ENCODE data around the gene COG5.

Gene COG5

DNA sequence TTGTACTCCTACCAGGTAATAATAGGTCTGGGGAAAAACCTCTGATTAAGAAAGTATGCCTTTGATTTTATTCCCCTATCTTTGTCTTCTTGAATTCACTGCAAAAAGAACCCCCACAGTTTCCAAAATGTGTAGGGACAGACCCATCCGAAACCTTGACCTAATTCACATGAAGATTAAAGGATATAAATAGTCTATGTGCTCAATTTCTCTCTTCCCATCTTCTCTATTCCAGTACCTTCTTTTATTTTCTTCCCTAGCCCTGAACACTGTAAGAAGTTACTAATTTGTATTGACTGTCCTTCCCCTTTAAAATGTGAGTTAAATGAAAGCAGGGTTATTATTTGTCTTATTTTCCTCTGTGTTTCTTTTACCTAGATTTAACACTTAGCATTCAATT, 259.7 kb downstream of the COG5 start:
- H3K4me3 ChIP-seq (ENCODE audit: low read length) = no peak overlapping the region
- no peaks in the 10 kb centered on the region for H3K4me1 ChIP-seq (ENCODE audit: control insufficient read depth, low read length)
- no peaks in the 10 kb centered on the region for H3K9me3 ChIP-seq (ENCODE audit: control insufficient read depth, insufficient read depth, low read length)
- no peaks in the 10 kb centered on the region for H4K20me1 ChIP-seq (ENCODE audit: control insufficient read depth, insufficient read depth, low read depth, low read length)
- H3K27ac ChIP-seq (ENCODE audit: low read depth, low read length) = no peak overlapping the region
- no peaks in the 10 kb centered on the region for H3K27me3 ChIP-seq (ENCODE audit: control insufficient read depth, low read length)
- TF ChIP-seq, protein P1, sequence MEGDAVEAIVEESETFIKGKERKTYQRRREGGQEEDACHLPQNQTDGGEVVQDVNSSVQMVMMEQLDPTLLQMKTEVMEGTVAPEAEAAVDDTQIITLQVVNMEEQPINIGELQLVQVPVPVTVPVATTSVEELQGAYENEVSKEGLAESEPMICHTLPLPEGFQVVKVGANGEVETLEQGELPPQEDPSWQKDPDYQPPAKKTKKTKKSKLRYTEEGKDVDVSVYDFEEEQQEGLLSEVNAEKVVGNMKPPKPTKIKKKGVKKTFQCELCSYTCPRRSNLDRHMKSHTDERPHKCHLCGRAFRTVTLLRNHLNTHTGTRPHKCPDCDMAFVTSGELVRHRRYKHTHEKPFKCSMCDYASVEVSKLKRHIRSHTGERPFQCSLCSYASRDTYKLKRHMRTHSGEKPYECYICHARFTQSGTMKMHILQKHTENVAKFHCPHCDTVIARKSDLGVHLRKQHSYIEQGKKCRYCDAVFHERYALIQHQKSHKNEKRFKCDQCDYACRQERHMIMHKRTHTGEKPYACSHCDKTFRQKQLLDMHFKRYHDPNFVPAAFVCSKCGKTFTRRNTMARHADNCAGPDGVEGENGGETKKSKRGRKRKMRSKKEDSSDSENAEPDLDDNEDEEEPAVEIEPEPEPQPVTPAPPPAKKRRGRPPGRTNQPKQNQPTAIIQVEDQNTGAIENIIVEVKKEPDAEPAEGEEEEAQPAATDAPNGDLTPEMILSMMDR (IDR thresholded peaks at IDR 0.05; ENCODE audit: low read depth, low read length, poor library complexity, severe bottlenecking) = no peak
- no peak for TF ChIP-seq EZH2phosphoT487 (IDR thresholded peaks at IDR 0.05; ENCODE audit: borderline replicate concordance, low read length)
- no peaks in the 10 kb centered on the region for H3K36me3 ChIP-seq (ENCODE audit: control insufficient read depth, low read length)
- H3F3A ChIP-seq (ENCODE audit: control insufficient read depth, insufficient read depth) = no peaks in the 10 kb centered on the region
- no peaks in the 10 kb centered on the region for H3K9me2 ChIP-seq (replicated peaks; ENCODE audit: control insufficient read depth, low read length)
- no peak overlapping the region for H3K4me2 ChIP-seq (ENCODE audit: low read length)
- no peaks in the 10 kb centered on the region for H3K79me2 ChIP-seq (ENCODE audit: control insufficient read depth, low read length)

DNA sequence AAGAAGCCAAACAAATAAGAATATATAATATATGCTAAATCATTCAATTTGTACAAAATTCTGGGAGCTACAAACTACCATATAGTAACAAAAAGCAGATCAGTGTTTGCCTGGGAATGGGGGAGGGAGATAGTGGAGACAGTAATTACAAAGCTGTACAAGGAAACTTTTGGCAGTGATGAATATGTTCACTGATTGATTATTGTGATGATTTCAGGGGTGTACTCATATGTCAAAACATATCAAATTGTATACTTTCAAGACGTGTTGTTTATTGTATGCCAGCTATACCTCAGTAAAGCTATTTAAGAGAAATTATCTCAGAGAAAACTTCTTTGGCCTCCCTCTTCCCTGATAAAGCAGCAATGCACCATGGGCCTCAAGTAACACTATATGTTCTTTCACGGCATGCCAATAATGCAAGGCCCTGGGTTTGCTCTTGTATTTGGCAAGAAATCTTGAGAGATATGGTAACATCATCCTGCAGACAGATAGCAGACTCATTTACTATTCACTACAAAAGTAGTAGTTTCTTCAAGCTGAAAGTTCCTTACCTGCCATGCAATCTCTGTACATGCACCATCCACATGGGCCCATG, 261.4 kb downstream of the COG5 start:
- no peak overlapping the region for H3K4me3 ChIP-seq (ENCODE audit: low read length)
- H3K9me2 ChIP-seq (replicated peaks; ENCODE audit: control insufficient read depth, low read length) = no peaks in the 10 kb centered on the region
- TF ChIP-seq, protein P1 (IDR thresholded peaks at IDR 0.05; ENCODE audit: low read depth, low read length, poor library complexity, severe bottlenecking) = no peak
- TF ChIP-seq EZH2phosphoT487 (IDR thresholded peaks at IDR 0.05; ENCODE audit: borderline replicate concordance, low read length) = no peak
- no peaks in the 10 kb centered on the region for H4K20me1 ChIP-seq (ENCODE audit: control insufficient read depth, insufficient read depth, low read depth, low read length)
- no peaks in the 10 kb centered on the region for H3F3A ChIP-seq (ENCODE audit: control insufficient read depth, insufficient read depth)
- H3K4me2 ChIP-seq (ENCODE audit: low read length) = no peak overlapping the region
- H3K9me3 ChIP-seq (ENCODE audit: control insufficient read depth, insufficient read depth, low read length) = no peaks in the 10 kb centered on the region
- no peaks in the 10 kb centered on the region for H3K36me3 ChIP-seq (ENCODE audit: control insufficient read depth, low read length)
- H3K27ac ChIP-seq (ENCODE audit: low read depth, low read length) = no peak overlapping the region
- no peaks in the 10 kb centered on the region for H3K4me1 ChIP-seq (ENCODE audit: control insufficient read depth, low read length)
- H3K79me2 ChIP-seq (ENCODE audit: control insufficient read depth, low read length) = no peaks in the 10 kb centered on the region
- H3K27me3 ChIP-seq (ENCODE audit: control insufficient read depth, low read length) = no peaks in the 10 kb centered on the region

- Histone ChIP-seq H4K20me1 (ENCODE audit: control insufficient read depth, insufficient read depth, low read depth, low read length) (no peaks in the 10 kb centered on the region), H3K36me3 (ENCODE audit: control insufficient read depth, low read length) (no peaks in the 10 kb centered on the region), H3K9me2 (replicated peaks; ENCODE audit: control insufficient read depth, low read length) (no peaks in the 10 kb centered on the region), H3K9me3 (ENCODE audit: control insufficient read depth, insufficient read depth, low read length) (no peaks in the 10 kb centered on the region), H3K4me1 (ENCODE audit: control insufficient read depth, low read length) (no peaks in the 10 kb centered on the region), H3K79me2 (ENCODE audit: control insufficient read depth, low read length) (no peaks in the 10 kb centered on the region), H3K27ac (ENCODE audit: low read depth, low read length) (no peak overlapping the region), H3K4me2 (ENCODE audit: low read length) (no peak overlapping the region), H3F3A (ENCODE audit: control insufficient read depth, insufficient read depth) (no peaks in the 10 kb centered on the region), H3K4me3 (ENCODE audit: low read length) (no peak overlapping the region), H3K27me3 (ENCODE audit: control insufficient read depth, low read length) (no peaks in the 10 kb centered on the region)
- no peak for TF ChIP-seq EZH2phosphoT487 (IDR thresholded peaks at IDR 0.05; ENCODE audit: borderline replicate concordance, low read length)
- TF ChIP-seq, protein P1 (IDR thresholded peaks at IDR 0.05; ENCODE audit: low read depth, low read length, poor library complexity, severe bottlenecking) = no peak
Measured at GRCh38 chr7:107294182-107294581, 269.5 kb downstream of the COG5 start.

Data from DOHH2 (cell line).